GM12878 (cell line): ENCODE data around the gene STARD10. TPM values are rescaled to one million over a fixed set of nuclear protein-coding genes. Genes with fewer than 3 reads are reported as not detected.

Experiments used
- ATF7 ChIP-seq: fragments of 450-650 bp; IDR thresholded peaks from 2 replicates; pipeline ENCODE4 v1.6.1; 2016; ENCODE audit warnings: low read depth, mild to moderate bottlenecking
- BHLHE40 ChIP-seq, 2 experiments: fragments of 450-650 bp in 1 of 2; IDR thresholded peaks; 2 replicates each; pipeline ENCODE4 v1.6.1; 2011 to 2017; ENCODE audit warnings: low read depth in 2 of 2, borderline replicate concordance in 1 of 2, improper control_type of control experiment in 1 of 2, low read length in 1 of 2, mild to moderate bottlenecking in 1 of 2
- CBFB ChIP-seq: IDR thresholded peaks from 2 replicates; pipeline ENCODE4 v1.6.1; 2016; ENCODE audit warnings: antibody characterized with exemption, low read depth
- CHD2 ChIP-seq: IDR thresholded peaks from 2 replicates; pipeline ENCODE4 v1.6.1; 2011; ENCODE audit warnings: low read depth, low read length, improper control_type of control experiment, borderline replicate concordance
- CREM ChIP-seq: IDR thresholded peaks from 2 replicates; pipeline ENCODE4 v1.6.1; 2014; ENCODE audit warnings: antibody characterized with exemption, low read depth
- DPF2 ChIP-seq: fragments of 450-650 bp; IDR thresholded peaks from 2 replicates; pipeline ENCODE4 v1.6.1; 2017; ENCODE audit warnings: mild to moderate bottlenecking
- FOXK2 ChIP-seq: fragments of 450-650 bp; IDR thresholded peaks from 2 replicates; pipeline ENCODE4 v1.6.1; 2017; ENCODE audit warnings: mild to moderate bottlenecking, moderate library complexity
- GABPA ChIP-seq: IDR thresholded peaks from 2 replicates; pipeline ENCODE4 v1.6.1; 2014; ENCODE audit warnings: antibody characterized with exemption, low read depth, mild to moderate bottlenecking, inconsistent platforms
- HDAC2 ChIP-seq: fragments of 200-600 bp; sonication (generic); IDR thresholded peaks from 2 replicates; pipeline ENCODE4 v1.6.1; 2017
- HDAC6 ChIP-seq: fragments of 200-600 bp; sonication (generic); IDR thresholded peaks from one replicate; pipeline ENCODE4 v1.8.0; 2017; ENCODE audit warnings: antibody characterized with exemption; ENCODE audit not compliant: unreplicated experiment
- IRF5 ChIP-seq: fragments of 450-650 bp; IDR thresholded peaks from 2 replicates; pipeline ENCODE4 v1.6.1; 2017; ENCODE audit warnings: borderline replicate concordance
- MTA3 ChIP-seq: IDR thresholded peaks from 2 replicates; pipeline ENCODE4 v1.6.1; 2012; ENCODE audit warnings: low read length, inconsistent platforms, borderline replicate concordance
- MYB ChIP-seq: fragments of 150-350 bp; IDR thresholded peaks from 2 replicates; pipeline ENCODE4 v1.6.1; 2014; ENCODE audit warnings: mild to moderate bottlenecking, low read depth, low read length, borderline replicate concordance
- NFIC ChIP-seq: IDR thresholded peaks from 2 replicates; pipeline ENCODE4 v1.6.1; 2012; ENCODE audit warnings: low read depth, mild to moderate bottlenecking, inconsistent platforms, low read length, moderate library complexity
- NR2C2 ChIP-seq: IDR thresholded peaks from 2 replicates; pipeline ENCODE4 v1.6.1; 2011; ENCODE audit warnings: borderline replicate concordance, low read depth; ENCODE audit not compliant: control insufficient read depth, insufficient read length
- NR2F1 ChIP-seq: fragments of 450-650 bp; conservative IDR thresholded peaks from 2 replicates; pipeline ENCODE4 v1.6.1; 2017; ENCODE audit warnings: mild to moderate bottlenecking
- PAX5 ChIP-seq: IDR thresholded peaks from 2 replicates; pipeline ENCODE4 v1.6.1; 2011; ENCODE audit warnings: low read depth, low read length, borderline replicate concordance
- POLR2AphosphoS2 ChIP-seq: IDR thresholded peaks from 2 replicates; pipeline ENCODE4 v1.6.1; 2011; ENCODE audit warnings: low read depth, mild to moderate bottlenecking, low read length, improper control_type of control experiment, moderate library complexity
- RUNX3 ChIP-seq: IDR thresholded peaks from 2 replicates; pipeline ENCODE4 v1.6.1; 2012; ENCODE audit warnings: low read length, inconsistent platforms
- SKIL ChIP-seq: fragments of 450-650 bp; IDR thresholded peaks from 2 replicates; pipeline ENCODE4 v1.6.1; 2017; ENCODE audit warnings: mild to moderate bottlenecking, low read depth, inconsistent platforms; ENCODE audit not compliant: poor library complexity, severe bottlenecking
- SMARCA5 ChIP-seq: fragments of 450-650 bp; IDR thresholded peaks from 2 replicates; pipeline ENCODE4 v1.6.1; 2017; ENCODE audit warnings: mild to moderate bottlenecking
- SP1 ChIP-seq: IDR thresholded peaks from one replicate; pipeline ENCODE4 v1.6.1; 2011; ENCODE audit warnings: low read depth, low read length
- SRF ChIP-seq, 2 experiments: IDR thresholded peaks; 2 replicates each; pipeline ENCODE4 v1.6.1; 2011; ENCODE audit warnings: low read depth in 2 of 2, low read length in 2 of 2, mild to moderate bottlenecking in 1 of 2, moderate library complexity in 1 of 2
- STAT1 ChIP-seq: fragments of 450-650 bp; conservative IDR thresholded peaks from 2 replicates; pipeline ENCODE4 v1.6.1; 2014; ENCODE audit warnings: antibody characterized with exemption, mild to moderate bottlenecking
- STAT3 ChIP-seq: IDR thresholded peaks from 2 replicates; pipeline ENCODE4 v1.6.1; 2011; ENCODE audit warnings: low read depth, low read length, improper control_type of control experiment
- WRNIP1 ChIP-seq: IDR thresholded peaks from 2 replicates; pipeline ENCODE4 v1.6.1; 2011; ENCODE audit warnings: low read depth, low read length, improper control_type of control experiment, borderline replicate concordance
- ZNF217 ChIP-seq: fragments of 450-650 bp; IDR thresholded peaks from 2 replicates; pipeline ENCODE4 v1.6.1; 2017; ENCODE audit warnings: antibody characterized with exemption, mild to moderate bottlenecking
- polyA plus RNA-seq, 11 experiments: library from polyadenylated mRNA; depleted of rRNA in 4 of 11; unstranded in 6 of 11; stranded (reverse) in 5 of 11; fragments of >200 nt; fragmentation: Nextera tagmentation in 4 of 11; fragmentation: Illumina TruSeq in 1 of 11; extraction: Ambion mirVana in 4 of 11; extraction: Trizol in 1 of 11; gene quantifications; 1 replicate in 1 of 11; 2 replicates in 10 of 11; pipeline versions ENCODE4 v1.2.1 to v1.2.3, GENCODE V29; 2011 to 2016; ENCODE audit warnings: inconsistent platforms in 2 of 11, missing spikeins in 2 of 11, low read depth in 1 of 11
- total RNA-seq, 4 experiments: library from RNA; depleted of rRNA in 3 of 4; stranded (reverse); fragments of >200 nt in 3 of 4; fragmentation: Illumina TruSeq in 1 of 4; extraction: Trizol in 1 of 4; gene quantifications; 2 replicates each; pipeline versions ENCODE4 v1.2.1 to v1.2.3, GENCODE V29; 2013 to 2021
- TF ChIP-seq, protein P1 (sequence below): fragments of 450-650 bp; IDR thresholded peaks from 2 replicates; pipeline ENCODE4 v1.6.1; 2017; ENCODE audit warnings: low read depth, mild to moderate bottlenecking, moderate library complexity

The STARD10 gene
- total and polyA plus RNA-seq, 10 of the 15 experiments (the other 5 are each of a cell fraction or from before 2014, with no cell fraction given): 0.15 to 43.2 (median 23.1) TPM

GRCh38 chr11:72719144-72719543, 74.7 kb downstream of the STARD10 start (continued):
- TF ChIP-seq MYB (no peak), IRF5 (no peak), GABPA (no peak), SKIL (peak; percentile 63), ZNF217 (no peak), CREM (no peak), NR2F1 (peak; percentile 90), HDAC6 (no peak), SRF (IDR thresholded peaks at IDR 0.05; ENCODE audit: low read depth in 2 of 2, low read length in 2 of 2) (no peak), STAT3 (no peak), FOXK2 (no peak), HDAC2 (no peak), PAX5 (0 out of 2 replicates have a peak, but pooled peaks have one; percentile 23), RUNX3 (peak; percentile 80), CHD2 (no peak), SP1 (no peak), SMARCA5 (no peak), MTA3 (no peak), NFIC (no peak), ATF7 (peak; percentile 69; the same call in 1 of the 2 replicates), NR2C2 (no peak), POLR2AphosphoS2 (no peak), DPF2 (no peak), WRNIP1 (no peak), CBFB (no peak), STAT1 (no peak), BHLHE40 (IDR thresholded peaks at IDR 0.05; ENCODE audit: borderline replicate concordance in 1 of 2, low read depth in 2 of 2, low read length in 1 of 2) (peak in 1 of 2 experiments; percentile 56; a peak in 1 of 4 replicates)
- TF ChIP-seq, protein P1, sequence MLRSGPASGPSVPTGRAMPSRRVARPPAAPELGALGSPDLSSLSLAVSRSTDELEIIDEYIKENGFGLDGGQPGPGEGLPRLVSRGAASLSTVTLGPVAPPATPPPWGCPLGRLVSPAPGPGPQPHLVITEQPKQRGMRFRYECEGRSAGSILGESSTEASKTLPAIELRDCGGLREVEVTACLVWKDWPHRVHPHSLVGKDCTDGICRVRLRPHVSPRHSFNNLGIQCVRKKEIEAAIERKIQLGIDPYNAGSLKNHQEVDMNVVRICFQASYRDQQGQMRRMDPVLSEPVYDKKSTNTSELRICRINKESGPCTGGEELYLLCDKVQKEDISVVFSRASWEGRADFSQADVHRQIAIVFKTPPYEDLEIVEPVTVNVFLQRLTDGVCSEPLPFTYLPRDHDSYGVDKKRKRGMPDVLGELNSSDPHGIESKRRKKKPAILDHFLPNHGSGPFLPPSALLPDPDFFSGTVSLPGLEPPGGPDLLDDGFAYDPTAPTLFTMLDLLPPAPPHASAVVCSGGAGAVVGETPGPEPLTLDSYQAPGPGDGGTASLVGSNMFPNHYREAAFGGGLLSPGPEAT: no peak; the same call in 1 of the 2 replicates
